Upper lobe of left lung (tissue), 4 donors: ENCODE results near the gene LEFTY2.

Experiments used
- POLR2A ChIP-seq, 4 donors: fragments of 450-650 bp; IDR thresholded peaks; one replicate each; pipeline ENCODE4 v1.5.1; 2016 to 2017; ENCODE audit warnings: antibody characterized with exemption in 4 of 4, mild to moderate bottlenecking in 2 of 4
- POLR2AphosphoS5 ChIP-seq, 2 donors: sonication (generic); formaldehyde crosslinking; IDR thresholded peaks; one replicate each; pipeline ENCODE4 v1.5.1; 2017; ENCODE audit warnings: antibody characterized with exemption in 2 of 2
- TF ChIP-seq, protein P1 (sequence below), 6 experiments: fragments of 450-650 bp in 4 of 6; fragments of 200-600 bp in 2 of 6; sonication (generic) in 2 of 6; IDR thresholded peaks; one replicate each; pipeline ENCODE4 v1.5.1; 2016 to 2019; ENCODE audit warnings: antibody characterized with exemption in 6 of 6

DNA sequence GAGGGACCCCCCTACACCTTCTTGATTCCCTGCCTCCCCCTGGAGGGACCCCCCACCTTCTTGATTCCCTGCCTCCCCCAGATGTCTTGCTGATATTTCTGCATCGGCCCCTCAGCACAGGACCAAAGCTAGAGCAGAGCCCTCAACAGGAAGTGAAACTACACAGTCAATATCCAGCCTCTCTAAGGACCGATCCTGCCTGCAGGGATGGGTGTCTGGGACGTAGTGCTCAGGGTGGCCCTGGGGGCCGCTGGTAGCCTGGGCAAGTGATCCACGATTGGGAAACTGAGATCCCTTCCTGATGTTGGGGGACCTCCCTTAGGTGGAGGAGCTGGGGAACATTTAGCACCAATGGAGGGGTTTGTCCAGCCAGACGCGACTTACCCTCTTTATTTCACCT is 3.9 kb upstream of the LEFTY2 start:
- TF ChIP-seq, protein P1, sequence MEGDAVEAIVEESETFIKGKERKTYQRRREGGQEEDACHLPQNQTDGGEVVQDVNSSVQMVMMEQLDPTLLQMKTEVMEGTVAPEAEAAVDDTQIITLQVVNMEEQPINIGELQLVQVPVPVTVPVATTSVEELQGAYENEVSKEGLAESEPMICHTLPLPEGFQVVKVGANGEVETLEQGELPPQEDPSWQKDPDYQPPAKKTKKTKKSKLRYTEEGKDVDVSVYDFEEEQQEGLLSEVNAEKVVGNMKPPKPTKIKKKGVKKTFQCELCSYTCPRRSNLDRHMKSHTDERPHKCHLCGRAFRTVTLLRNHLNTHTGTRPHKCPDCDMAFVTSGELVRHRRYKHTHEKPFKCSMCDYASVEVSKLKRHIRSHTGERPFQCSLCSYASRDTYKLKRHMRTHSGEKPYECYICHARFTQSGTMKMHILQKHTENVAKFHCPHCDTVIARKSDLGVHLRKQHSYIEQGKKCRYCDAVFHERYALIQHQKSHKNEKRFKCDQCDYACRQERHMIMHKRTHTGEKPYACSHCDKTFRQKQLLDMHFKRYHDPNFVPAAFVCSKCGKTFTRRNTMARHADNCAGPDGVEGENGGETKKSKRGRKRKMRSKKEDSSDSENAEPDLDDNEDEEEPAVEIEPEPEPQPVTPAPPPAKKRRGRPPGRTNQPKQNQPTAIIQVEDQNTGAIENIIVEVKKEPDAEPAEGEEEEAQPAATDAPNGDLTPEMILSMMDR (IDR thresholded peaks at IDR 0.05): no peak
- no peak for TF ChIP-seq POLR2AphosphoS5 (IDR thresholded peaks at IDR 0.05)
- TF ChIP-seq POLR2A (IDR thresholded peaks at IDR 0.05): no peak
